Caco-2 (cell line): ENCODE measurements around the gene VPS35. TPM values are rescaled to one million over a fixed set of nuclear protein-coding genes. Genes with fewer than 3 reads are reported as not detected.

ENCODE experiments used
- BruUV-seq: library from RNA; stranded (reverse); fragments of 400-500 nt; replicated peaks from 2 replicates; lab custom pipeline; 2021; lab: Mats Ljungman, UMichigan
- CTCF ChIA-PET: fragments of 300-600 bp; sonication (Branson Sonifier 250); formaldehyde crosslinking; loops from one replicate; lab custom pipeline; 2022; ENCODE audit warnings: antibody characterized with exemption; lab: Charles Lee
- POLR2A ChIA-PET: fragments of 300-600 bp; sonication (Branson Sonifier 250); formaldehyde crosslinking; loops from one replicate; lab custom pipeline; 2022; ENCODE audit warnings: antibody characterized with exemption; lab: Charles Lee
- DNase-seq, 2 experiments: peaks; one replicate each; pipeline versions ENCODE4 v3.0.0 to v3.0.0-alpha.2; 2020 to 2022
- H3K27me3 ChIP-seq: replicated peaks from 2 replicates; pipeline ENCODE4 v1.6.0; 2011; ENCODE audit warnings: low read length; ENCODE audit not compliant: control insufficient read depth, insufficient read depth
- H3K36me3 ChIP-seq: 2 replicates; pipeline ENCODE4 v1.5.1; 2011; ENCODE audit warnings: low read length; ENCODE audit not compliant: control insufficient read depth, insufficient read depth
- H3K4me1 ChIP-seq: fragments of 250-450 bp; sonication (Bioruptor Pico); 2 replicates; pipeline ENCODE4 v1.5.1; 2020; ENCODE audit warnings: mild to moderate bottlenecking
- H3K4me3 ChIP-seq: 2 replicates; pipeline ENCODE4 v1.5.1; 2011; ENCODE audit warnings: low read depth, mild to moderate bottlenecking, control low read depth, low read length
- H3K9me3 ChIP-seq: fragments of 250-450 bp; sonication (Bioruptor Pico); 2 replicates; pipeline ENCODE4 v1.5.1; 2020; ENCODE audit warnings: mild to moderate bottlenecking, moderate library complexity
- H3K27ac Mint-ChIP-seq: one replicate; pipeline ENCODE4 v1.8.0; 2022; ENCODE audit warnings: mixed read lengths; ENCODE audit not compliant: unreplicated experiment
- H3K27me3 Mint-ChIP-seq: one replicate; pipeline ENCODE4 v1.8.0; 2022; ENCODE audit warnings: mixed read lengths; ENCODE audit not compliant: insufficient read depth, unreplicated experiment
- H3K36me3 Mint-ChIP-seq: one replicate; pipeline ENCODE4 v1.8.0; 2022; ENCODE audit warnings: mild to moderate bottlenecking, mixed read lengths; ENCODE audit not compliant: insufficient read depth, unreplicated experiment
- H3K4me1 Mint-ChIP-seq: one replicate; pipeline ENCODE4 v1.8.0; 2022; ENCODE audit warnings: low read depth, mixed read lengths; ENCODE audit not compliant: unreplicated experiment
- H3K4me3 Mint-ChIP-seq: one replicate; pipeline ENCODE4 v1.8.0; 2022; ENCODE audit warnings: mild to moderate bottlenecking, moderate library complexity, mixed read lengths; ENCODE audit not compliant: unreplicated experiment
- H3K9me3 Mint-ChIP-seq: one replicate; pipeline ENCODE4 v1.8.0; 2022; ENCODE audit warnings: mixed read lengths; ENCODE audit not compliant: unreplicated experiment
- CTCF ChIP-seq, 2 experiments: fragments of 200-600 bp in 1 of 2; IDR thresholded peaks; 1 replicate in 1 of 2; 2 replicates in 1 of 2; pipeline versions ENCODE4 v1.5.1 to v1.8.0; 2011 to 2022; ENCODE audit warnings: antibody characterized with exemption in 1 of 2, control low read depth in 1 of 2, inconsistent platforms in 1 of 2, low read depth in 1 of 2, low read length in 1 of 2, mild to moderate bottlenecking in 1 of 2, moderate library complexity in 1 of 2; ENCODE audit not compliant: insufficient read depth in 1 of 2, severe bottlenecking in 1 of 2, unreplicated experiment in 1 of 2
- intact Hi-C: fragments of 100-400 bp; cut with micrococcal nuclease; formaldehyde crosslinking; loops from one replicate; pipeline ENCODE4 v1.10.0; 2022; ENCODE audit not compliant: unreplicated experiment
- total RNA-seq: library from RNA; stranded (reverse); gene quantifications from 2 replicates; pipeline ENCODE4 v1.2.3, GENCODE V29; 2022

VPS35 gene
- total RNA-seq, 1 experiment from 2014 or later, result 120 TPM

- Histone ChIP-seq H3K36me3 (no peaks in the 10 kb centered on the region), H3K27me3 (no peaks in the 10 kb centered on the region; the same call in 1 of the 2 replicates), H3K9me3 (no peaks in the 10 kb centered on the region), H3K4me1 (no peaks in the 10 kb centered on the region), H3K4me3 (no peak overlapping the region)
- Mint-ChIP-seq H3K27me3 (peaks cover 2% of the 10 kb centered on the region), H3K36me3 (no peaks in the 10 kb centered on the region), H3K4me3 (no peak overlapping the region), H3K27ac (no peak overlapping the region), H3K4me1 (peaks cover 6% of the 10 kb centered on the region), H3K9me3 (peaks cover 5% of the 10 kb centered on the region)
- ChIA-PET POLR2A (no interaction called here), CTCF (interaction anchor here (0.6 kb wide), 1 partner anchor 28 kb away, joined by 3 read pairs; no protein-coding TSS in a partner anchor)
- BruUV-seq, result no TSS peak
- TF ChIP-seq CTCF (IDR thresholded peaks at IDR 0.05; ENCODE audit: insufficient read depth in 1 of 2, low read depth in 1 of 2, low read length in 1 of 2, severe bottlenecking in 1 of 2, unreplicated experiment in 1 of 2), result peak in 1 of 2 experiments; percentile 16
- intact Hi-C loops, result no loop called here
- DNase-seq, result no peak
These were observed 40.3 kb downstream of the VPS35 start for GRCh38 chr16:46648656-46649055.

- Histone ChIP-seq H3K9me3 (no peaks in the 10 kb centered on the region), H3K4me1 (no peaks in the 10 kb centered on the region), H3K36me3 (no peaks in the 10 kb centered on the region), H3K4me3 (no peak overlapping the region), H3K27me3 (no peaks in the 10 kb centered on the region)
- BruUV-seq, result no TSS peak
- no peak for TF ChIP-seq CTCF (IDR thresholded peaks at IDR 0.05; ENCODE audit: insufficient read depth in 1 of 2, low read depth in 1 of 2, low read length in 1 of 2, severe bottlenecking in 1 of 2, unreplicated experiment in 1 of 2)
- ChIA-PET POLR2A (no interaction called here), CTCF (no interaction called here)
- no peak overlapping the region for H3K27ac Mint-ChIP-seq
- intact Hi-C loops, result no loop called here
- DNase-seq, result no peak
- peaks cover 5% of the 10 kb centered on the region for H3K36me3 Mint-ChIP-seq
- H3K9me3 Mint-ChIP-seq, result peaks cover 11% of the 10 kb centered on the region
- H3K4me1 Mint-ChIP-seq, result no peaks in the 10 kb centered on the region
- no peak overlapping the region for H3K4me3 Mint-ChIP-seq
- peaks cover 7% of the 10 kb centered on the region for H3K27me3 Mint-ChIP-seq
These were observed 49.7 kb downstream of the VPS35 start for GRCh38 chr16:46638947-46639925.
